Peyer's patch (tissue), 4 donors: ENCODE measurements around the gene DAPP1. TPM values are rescaled to one million over a fixed set of nuclear protein-coding genes. Genes with fewer than 3 reads are reported as not detected.

Source experiments
- DNase-seq, 3 donors: peaks; one replicate each; pipeline ENCODE4 v3.0.0-alpha.2; 2017 to 2019
- H3K27ac ChIP-seq, 4 donors: fragments of 200-600 bp; sonication (generic); one replicate each; pipeline ENCODE4 v1.5.1; 2016 to 2019
- H3K27me3 ChIP-seq, 2 donors: fragments of 200-600 bp; sonication (generic); one replicate each; pipeline ENCODE4 v1.5.1; 2019
- H3K36me3 ChIP-seq, 3 donors: fragments of 200-600 bp; sonication (generic); one replicate each; pipeline ENCODE4 v1.5.1; 2016 to 2019
- H3K4me1 ChIP-seq, 4 donors: fragments of 200-600 bp; sonication (generic); one replicate each; pipeline ENCODE4 v1.5.1; 2016 to 2019
- H3K4me3 ChIP-seq, 4 donors: fragments of 200-600 bp; sonication (generic); 1 replicate in 3 of 4; 2 replicates in 1 of 4; pipeline ENCODE4 v1.5.1; 2016 to 2019; ENCODE audit warnings: mild to moderate bottlenecking in 1 of 4
- H3K9me3 ChIP-seq, 4 donors: fragments of 200-600 bp; sonication (generic); one replicate each; pipeline ENCODE4 v1.5.1; 2016 to 2019; ENCODE audit warnings: mild to moderate bottlenecking in 1 of 4
- CTCF ChIP-seq, 6 experiments: fragments of 450-650 bp in 4 of 6; fragments of 200-600 bp in 2 of 6; sonication (generic) in 1 of 6; IDR thresholded peaks; one replicate each; pipeline ENCODE4 v1.5.1; 2017 to 2019; ENCODE audit warnings: antibody characterized with exemption in 6 of 6, mild to moderate bottlenecking in 3 of 6, moderate library complexity in 1 of 6
- POLR2A ChIP-seq, 2 donors: fragments of 450-650 bp; IDR thresholded peaks; one replicate each; pipeline ENCODE4 v1.5.1; 2017; ENCODE audit warnings: antibody characterized with exemption in 2 of 2, mild to moderate bottlenecking in 2 of 2, moderate library complexity in 2 of 2
- total RNA-seq, 4 donors: library from RNA; depleted of rRNA; stranded (reverse); fragments of >200 nt; gene quantifications; one replicate each; pipeline ENCODE4 v1.1.0, GENCODE V29; 2016

The DAPP1 gene
- total RNA-seq, 4 donors from 2014 or later: 1.1 to 47.0 (median 5.0) TPM; not detected in 1

GRCh38 chr4:99824070-99824599 lies 7.5 kb downstream of the DAPP1 start:
- TF ChIP-seq POLR2A (IDR thresholded peaks at IDR 0.05) (no peak), CTCF (IDR thresholded peaks at IDR 0.05) (no peak)
- DNase-seq: no peak
- H3K4me1 ChIP-seq: no peaks in the 10 kb centered on the region

GRCh38 chr4:99825272-99825671 lies 8.6 kb downstream of the DAPP1 start:
- Histone ChIP-seq H3K36me3 (no peaks in the 10 kb centered on the region), H3K4me1 (no peaks in the 10 kb centered on the region), H3K4me3 (no peak overlapping the region), H3K9me3 (no peaks in the 10 kb centered on the region), H3K27me3 (no peaks in the 10 kb centered on the region), H3K27ac (no peak overlapping the region)
- TF ChIP-seq CTCF (IDR thresholded peaks at IDR 0.05) (no peak), POLR2A (IDR thresholded peaks at IDR 0.05) (no peak)
- DNase-seq: no peak

More at GRCh38 chr4:99824070-99824599, 7.5 kb downstream of the DAPP1 start:
- Histone ChIP-seq H3K27me3 (no peaks in the 10 kb centered on the region), H3K36me3 (no peaks in the 10 kb centered on the region), H3K9me3 (no peaks in the 10 kb centered on the region), H3K27ac (no peak overlapping the region), H3K4me3 (no peak overlapping the region)

- no peak for DNase-seq
- H3K9me3 ChIP-seq: no peaks in the 10 kb centered on the region
- no peak for TF ChIP-seq CTCF (IDR thresholded peaks at IDR 0.05)
- no peak for TF ChIP-seq POLR2A (IDR thresholded peaks at IDR 0.05)
- no peaks in the 10 kb centered on the region for H3K36me3 ChIP-seq
- no peaks in the 10 kb centered on the region for H3K4me1 ChIP-seq
- no peak overlapping the region for H3K4me3 ChIP-seq
- no peak overlapping the region for H3K27ac ChIP-seq
- H3K27me3 ChIP-seq: no peaks in the 10 kb centered on the region
Observed at GRCh38 chr4:99826016-99826415, 9.4 kb downstream of the DAPP1 start.

- no peak overlapping the region for H3K4me3 ChIP-seq
- H3K4me1 ChIP-seq: no peaks in the 10 kb centered on the region
- no peak for TF ChIP-seq POLR2A (IDR thresholded peaks at IDR 0.05)
- TF ChIP-seq CTCF (IDR thresholded peaks at IDR 0.05): no peak
- no peaks in the 10 kb centered on the region for H3K36me3 ChIP-seq
- no peaks in the 10 kb centered on the region for H3K27me3 ChIP-seq
- no peak for DNase-seq
- no peak overlapping the region for H3K27ac ChIP-seq
- no peaks in the 10 kb centered on the region for H3K9me3 ChIP-seq
Observed at GRCh38 chr4:99827454-99827853, 10.8 kb downstream of the DAPP1 start.

GRCh38 chr4:99827857-99828256 lies 11.2 kb downstream of the DAPP1 start:
- H3K4me3 ChIP-seq: no peak overlapping the region
- H3K27ac ChIP-seq: no peak overlapping the region
- H3K9me3 ChIP-seq: no peaks in the 10 kb centered on the region

More at GRCh38 chr4:99827857-99828256, 11.2 kb downstream of the DAPP1 start:
- no peaks in the 10 kb centered on the region for H3K4me1 ChIP-seq
- no peaks in the 10 kb centered on the region for H3K36me3 ChIP-seq
- DNase-seq: no peak
- no peaks in the 10 kb centered on the region for H3K27me3 ChIP-seq
- TF ChIP-seq CTCF (IDR thresholded peaks at IDR 0.05) (no peak), POLR2A (IDR thresholded peaks at IDR 0.05) (no peak)
